ENCODE measurements around the gene SLC46A1.

Gene SLC46A1

GRCh38 chr17:28399808-28400207 is 6.2 kb downstream of the SLC46A1 start:
- peaks cover 8% of the 10 kb centered on the region for H3K36me3 ChIP-seq (ENCODE audit: control insufficient read depth, insufficient read depth, low read length)
- no peak overlapping the region for H3K9ac ChIP-seq (ENCODE audit: low read length)
- H3K4me3 ChIP-seq (ENCODE audit: low read length), result no peak overlapping the region
- no peak overlapping the region for H3K27ac ChIP-seq (ENCODE audit: low read depth, low read length)
- H3K4me1 ChIP-seq (ENCODE audit: control insufficient read depth, insufficient read depth, low read length), result no peaks in the 10 kb centered on the region
- H3K27me3 ChIP-seq (ENCODE audit: control insufficient read depth, insufficient read depth, low read length), result no peaks in the 10 kb centered on the region

- Histone ChIP-seq H3K4me1 (ENCODE audit: control insufficient read depth, insufficient read depth, low read length) (no peaks in the 10 kb centered on the region), H3K36me3 (ENCODE audit: control insufficient read depth, insufficient read depth, low read length) (peaks cover 13% of the 10 kb centered on the region), H3K27ac (ENCODE audit: low read depth, low read length) (no peak overlapping the region), H3K27me3 (ENCODE audit: control insufficient read depth, insufficient read depth, low read length) (no peaks in the 10 kb centered on the region), H3K4me3 (ENCODE audit: low read length) (no peak overlapping the region), H3K9ac (ENCODE audit: low read length) (no peak overlapping the region)
Observed at GRCh38 chr17:28398280-28398981, 7.6 kb downstream of the SLC46A1 start.

DNA sequence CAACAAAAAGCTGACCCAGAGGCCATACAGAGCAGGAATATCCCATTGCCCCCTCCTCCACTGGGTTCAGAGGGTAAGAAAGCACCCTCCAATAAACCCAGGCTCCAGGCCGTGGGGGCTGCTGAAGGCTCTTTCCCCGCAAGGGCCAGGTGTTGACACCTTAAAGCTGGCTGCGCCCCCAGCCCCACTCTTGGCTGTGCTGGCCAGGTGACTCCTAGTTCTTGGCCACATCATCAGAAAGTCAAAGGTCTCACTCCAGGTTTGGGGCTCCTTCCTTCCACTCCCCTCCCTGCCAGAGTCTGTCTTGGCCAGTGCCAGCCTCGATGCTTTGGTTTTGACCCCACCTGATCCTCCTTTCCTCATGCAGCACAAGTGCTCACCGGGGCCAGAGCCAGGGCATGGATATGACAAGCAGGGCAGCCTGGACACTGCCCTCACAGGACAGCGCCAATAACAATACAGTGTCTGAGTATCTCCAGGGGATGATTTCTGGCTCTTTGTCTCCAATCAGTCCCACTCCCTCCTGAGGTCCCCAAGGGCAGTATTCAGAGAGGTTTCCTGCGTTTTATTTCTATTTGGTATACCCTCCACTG is 8.2 kb downstream of the SLC46A1 start:
- H3K36me3 ChIP-seq (ENCODE audit: control insufficient read depth, insufficient read depth, low read length), result peaks cover 16% of the 10 kb centered on the region

GRCh38 chr17:28397275-28397674 is 8.7 kb downstream of the SLC46A1 start:
- Histone ChIP-seq H3K36me3 (ENCODE audit: control insufficient read depth, insufficient read depth, low read length) (peaks cover 16% of the 10 kb centered on the region), H3K9ac (ENCODE audit: low read length) (no peak overlapping the region), H3K4me3 (ENCODE audit: low read length) (no peak overlapping the region), H3K27me3 (ENCODE audit: control insufficient read depth, insufficient read depth, low read length) (no peaks in the 10 kb centered on the region), H3K4me1 (ENCODE audit: control insufficient read depth, insufficient read depth, low read length) (no peaks in the 10 kb centered on the region), H3K27ac (ENCODE audit: low read depth, low read length) (no peak overlapping the region)

More for the DNA sequence above, 8.2 kb downstream of the SLC46A1 start:
- H3K27me3 ChIP-seq (ENCODE audit: control insufficient read depth, insufficient read depth, low read length), result no peaks in the 10 kb centered on the region
- H3K27ac ChIP-seq (ENCODE audit: low read depth, low read length), result no peak overlapping the region
- no peak overlapping the region for H3K9ac ChIP-seq (ENCODE audit: low read length)
- no peak overlapping the region for H3K4me3 ChIP-seq (ENCODE audit: low read length)
- no peaks in the 10 kb centered on the region for H3K4me1 ChIP-seq (ENCODE audit: control insufficient read depth, insufficient read depth, low read length)

DNA sequence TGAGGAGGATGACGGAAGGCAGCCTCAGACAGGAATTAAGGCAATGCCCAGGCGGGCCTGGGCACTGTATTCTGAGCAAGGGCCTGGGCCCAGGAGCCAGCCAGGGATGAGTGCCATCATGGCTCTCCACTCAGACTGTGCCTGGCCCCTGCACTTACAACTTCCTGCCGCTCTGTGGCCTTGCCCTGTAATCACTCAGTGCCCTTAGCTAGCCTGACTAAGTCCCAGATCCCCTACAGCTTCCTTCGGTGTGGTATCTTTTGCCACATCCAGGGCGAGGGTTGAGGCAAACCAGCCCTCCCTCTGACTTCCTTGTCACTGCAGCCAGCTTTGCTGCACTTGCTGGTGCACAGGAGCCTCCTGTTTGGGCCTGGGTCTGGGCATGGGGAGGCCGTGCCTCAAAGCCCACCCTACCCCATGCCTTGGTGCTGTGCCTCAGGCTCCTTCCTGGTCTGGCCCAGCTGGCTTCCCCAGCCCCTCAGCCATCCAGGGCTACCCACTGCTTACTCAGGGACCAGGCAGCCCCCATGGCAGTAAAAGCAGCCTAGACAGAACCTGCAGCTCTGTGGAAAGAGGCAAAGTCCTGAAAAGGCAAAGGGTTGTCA is 9.3 kb downstream of the SLC46A1 start:
- Histone ChIP-seq H3K4me1 (ENCODE audit: control insufficient read depth, insufficient read depth, low read length) (no peaks in the 10 kb centered on the region), H3K36me3 (ENCODE audit: control insufficient read depth, insufficient read depth, low read length) (peaks cover 16% of the 10 kb centered on the region), H3K27me3 (ENCODE audit: control insufficient read depth, insufficient read depth, low read length) (no peaks in the 10 kb centered on the region), H3K9ac (ENCODE audit: low read length) (no peak overlapping the region), H3K27ac (ENCODE audit: low read depth, low read length) (no peak overlapping the region), H3K4me3 (ENCODE audit: low read length) (no peak overlapping the region)

DNA sequence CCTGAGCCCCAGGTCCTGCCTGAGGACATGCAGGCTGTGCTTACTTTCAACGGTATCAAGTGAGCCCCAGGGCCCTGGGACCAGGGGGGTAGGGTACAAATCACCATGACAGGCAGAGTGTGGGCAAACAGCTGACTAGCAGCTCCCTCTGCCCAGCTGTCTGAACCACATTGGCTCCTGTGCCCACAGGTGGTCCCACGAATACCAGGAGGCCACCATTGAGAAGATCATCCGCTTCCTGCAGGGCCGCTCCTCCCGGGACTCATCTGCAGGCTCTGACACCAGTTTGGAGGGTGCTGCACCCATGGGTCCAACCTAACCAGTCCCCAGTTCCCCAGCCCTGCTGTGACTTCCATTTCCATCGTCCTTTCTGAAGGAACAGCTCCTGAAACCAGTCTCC is 10.0 kb downstream of the SLC46A1 start:
- H3K36me3 ChIP-seq (ENCODE audit: control insufficient read depth, insufficient read depth, low read length), result peaks cover 19% of the 10 kb centered on the region
- no peaks in the 10 kb centered on the region for H3K27me3 ChIP-seq (ENCODE audit: control insufficient read depth, insufficient read depth, low read length)
- H3K27ac ChIP-seq (ENCODE audit: low read depth, low read length), result no peak overlapping the region
- H3K4me3 ChIP-seq (ENCODE audit: low read length), result no peak overlapping the region
- no peak overlapping the region for H3K9ac ChIP-seq (ENCODE audit: low read length)
- no peaks in the 10 kb centered on the region for H3K4me1 ChIP-seq (ENCODE audit: control insufficient read depth, insufficient read depth, low read length)

GRCh38 chr17:28395426-28395825 is 10.6 kb downstream of the SLC46A1 start:
- peaks cover 22% of the 10 kb centered on the region for H3K36me3 ChIP-seq (ENCODE audit: control insufficient read depth, insufficient read depth, low read length)
- no peaks in the 10 kb centered on the region for H3K4me1 ChIP-seq (ENCODE audit: control insufficient read depth, insufficient read depth, low read length)
- H3K27me3 ChIP-seq (ENCODE audit: control insufficient read depth, insufficient read depth, low read length), result no peaks in the 10 kb centered on the region

GRCh38 chr17:28394337-28395116 is 11.5 kb downstream of the SLC46A1 start:
- Histone ChIP-seq H3K4me3 (ENCODE audit: low read length) (no peak overlapping the region), H3K36me3 (ENCODE audit: control insufficient read depth, insufficient read depth, low read length) (peaks cover 26% of the 10 kb centered on the region), H3K9ac (ENCODE audit: low read length) (no peak overlapping the region), H3K27me3 (ENCODE audit: control insufficient read depth, insufficient read depth, low read length) (no peaks in the 10 kb centered on the region), H3K4me1 (ENCODE audit: control insufficient read depth, insufficient read depth, low read length) (no peaks in the 10 kb centered on the region), H3K27ac (ENCODE audit: low read depth, low read length) (no peak overlapping the region)

More at GRCh38 chr17:28395426-28395825, 10.6 kb downstream of the SLC46A1 start:
- Histone ChIP-seq H3K9ac (ENCODE audit: low read length) (no peak overlapping the region), H3K4me3 (ENCODE audit: low read length) (no peak overlapping the region), H3K27ac (ENCODE audit: low read depth, low read length) (no peak overlapping the region)

- peaks cover 34% of the 10 kb centered on the region for H3K36me3 ChIP-seq (ENCODE audit: control insufficient read depth, insufficient read depth, low read length)
- no peak overlapping the region for H3K27ac ChIP-seq (ENCODE audit: low read depth, low read length)
- H3K9ac ChIP-seq (ENCODE audit: low read length), result no peak overlapping the region
- H3K4me1 ChIP-seq (ENCODE audit: control insufficient read depth, insufficient read depth, low read length), result no peaks in the 10 kb centered on the region
- H3K27me3 ChIP-seq (ENCODE audit: control insufficient read depth, insufficient read depth, low read length), result no peaks in the 10 kb centered on the region
- H3K4me3 ChIP-seq (ENCODE audit: low read length), result no peak overlapping the region
Observed at GRCh38 chr17:28392491-28392890, 13.5 kb downstream of the SLC46A1 start.

GRCh38 chr17:28391401-28391800 is 14.6 kb downstream of the SLC46A1 start:
- H3K4me3 ChIP-seq (ENCODE audit: low read length), result no peak overlapping the region
- H3K27me3 ChIP-seq (ENCODE audit: control insufficient read depth, insufficient read depth, low read length), result no peaks in the 10 kb centered on the region
- no peak overlapping the region for H3K9ac ChIP-seq (ENCODE audit: low read length)
- H3K27ac ChIP-seq (ENCODE audit: low read depth, low read length), result no peak overlapping the region
- peaks cover 32% of the 10 kb centered on the region for H3K36me3 ChIP-seq (ENCODE audit: control insufficient read depth, insufficient read depth, low read length)
- no peaks in the 10 kb centered on the region for H3K4me1 ChIP-seq (ENCODE audit: control insufficient read depth, insufficient read depth, low read length)

- Histone ChIP-seq H3K36me3 (ENCODE audit: control insufficient read depth, insufficient read depth, low read length) (peaks cover 32% of the 10 kb centered on the region), H3K27me3 (ENCODE audit: control insufficient read depth, insufficient read depth, low read length) (no peaks in the 10 kb centered on the region), H3K4me3 (ENCODE audit: low read length) (no peak overlapping the region), H3K9ac (ENCODE audit: low read length) (no peak overlapping the region), H3K27ac (ENCODE audit: low read depth, low read length) (no peak overlapping the region), H3K4me1 (ENCODE audit: control insufficient read depth, insufficient read depth, low read length) (no peaks in the 10 kb centered on the region)
Observed at GRCh38 chr17:28390984-28391383, 15.0 kb downstream of the SLC46A1 start.

- Histone ChIP-seq H3K9ac (ENCODE audit: low read length) (no peak overlapping the region), H3K4me1 (ENCODE audit: control insufficient read depth, insufficient read depth, low read length) (no peaks in the 10 kb centered on the region), H3K4me3 (ENCODE audit: low read length) (no peak overlapping the region), H3K36me3 (ENCODE audit: control insufficient read depth, insufficient read depth, low read length) (peaks cover 28% of the 10 kb centered on the region), H3K27ac (ENCODE audit: low read depth, low read length) (no peak overlapping the region), H3K27me3 (ENCODE audit: control insufficient read depth, insufficient read depth, low read length) (no peaks in the 10 kb centered on the region)
Observed at GRCh38 chr17:28390563-28390962, 15.4 kb downstream of the SLC46A1 start.
